Right atrium auricular region (tissue), 2 donors: ENCODE results near the gene ASIC4. TPM values are rescaled to one million over a fixed set of nuclear protein-coding genes. Genes with fewer than 3 reads are reported as not detected.

Experiments
- DNase-seq: peaks from one replicate; pipeline ENCODE4 v3.0.0-alpha.2; 2019; ENCODE audit warnings: low spot score
- H3K27ac ChIP-seq, 2 donors: fragments of 200-600 bp; sonication (generic); 1 replicate in 1 of 2; 2 replicates in 1 of 2; pipeline ENCODE4 v1.5.1; 2016 to 2019
- H3K27me3 ChIP-seq, 2 donors: fragments of 200-600 bp; sonication (generic); one replicate each; pipeline versions ENCODE4 v1.5.1 to v1.6.0; 2017 to 2019
- H3K36me3 ChIP-seq: fragments of 200-600 bp; sonication (generic); one replicate; pipeline ENCODE4 v1.5.1; 2016
- H3K4me1 ChIP-seq, 2 donors: fragments of 200-600 bp; sonication (generic); one replicate each; pipeline versions ENCODE4 v1.5.1 to v1.6.0; 2017 to 2019
- H3K4me3 ChIP-seq, 2 donors: fragments of 200-600 bp; sonication (generic); 1 replicate in 1 of 2; 2 replicates in 1 of 2; pipeline ENCODE4 v1.5.1; 2017 to 2019; ENCODE audit warnings: mild to moderate bottlenecking in 1 of 2, moderate library complexity in 1 of 2
- H3K9me3 ChIP-seq, 2 donors: fragments of 200-600 bp; sonication (generic); one replicate each; pipeline ENCODE4 v1.5.1; 2019
- total RNA-seq, 2 donors: library from RNA; depleted of rRNA; stranded (reverse); fragments of >200 nt; gene quantifications; one replicate each; pipeline ENCODE4 v1.1.0, GENCODE V29; 2016
- TF ChIP-seq, protein P1 (sequence below), 2 donors: fragments of 200-600 bp; sonication (generic); IDR thresholded peaks; one replicate each; pipeline ENCODE4 v1.5.1; 2019; ENCODE audit warnings: antibody characterized with exemption in 2 of 2

ASIC4 gene
- total RNA-seq, 2 donors from 2014 or later = not detected

DNA sequence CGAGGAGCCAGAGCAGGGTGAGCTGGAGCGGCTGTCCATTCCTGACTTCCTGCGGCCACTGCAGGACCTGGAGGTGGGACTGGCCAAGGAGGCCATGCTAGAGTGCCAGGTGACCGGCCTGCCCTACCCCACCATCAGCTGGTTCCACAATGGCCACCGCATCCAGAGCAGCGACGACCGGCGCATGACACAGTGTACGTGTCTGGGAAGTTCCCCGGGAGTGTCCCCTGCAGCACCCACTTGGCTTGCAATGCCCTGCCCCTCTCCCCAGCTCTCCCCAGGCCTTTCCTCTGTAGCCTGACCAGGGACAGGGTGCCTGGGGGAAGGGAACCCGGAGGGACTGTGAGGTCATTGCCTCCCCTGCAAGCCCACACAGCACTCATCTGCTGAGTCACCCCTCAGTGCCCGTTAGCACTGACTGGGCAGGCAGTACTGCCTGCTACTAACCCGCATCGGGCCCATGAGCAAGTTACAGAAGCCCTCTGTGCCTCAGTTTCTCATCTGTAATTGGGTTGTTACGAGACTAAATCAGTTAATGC, 45.0 kb upstream of the ASIC4 start:
- no peak for DNase-seq
- no peak overlapping the region for H3K4me3 ChIP-seq
- peak overlapping the region; percentile 70 to 79 for H3K27ac ChIP-seq
- peaks cover 64% of the 10 kb centered on the region for H3K36me3 ChIP-seq
- H3K9me3 ChIP-seq = no peaks in the 10 kb centered on the region
- H3K27me3 ChIP-seq = no peaks in the 10 kb centered on the region
- TF ChIP-seq, protein P1, sequence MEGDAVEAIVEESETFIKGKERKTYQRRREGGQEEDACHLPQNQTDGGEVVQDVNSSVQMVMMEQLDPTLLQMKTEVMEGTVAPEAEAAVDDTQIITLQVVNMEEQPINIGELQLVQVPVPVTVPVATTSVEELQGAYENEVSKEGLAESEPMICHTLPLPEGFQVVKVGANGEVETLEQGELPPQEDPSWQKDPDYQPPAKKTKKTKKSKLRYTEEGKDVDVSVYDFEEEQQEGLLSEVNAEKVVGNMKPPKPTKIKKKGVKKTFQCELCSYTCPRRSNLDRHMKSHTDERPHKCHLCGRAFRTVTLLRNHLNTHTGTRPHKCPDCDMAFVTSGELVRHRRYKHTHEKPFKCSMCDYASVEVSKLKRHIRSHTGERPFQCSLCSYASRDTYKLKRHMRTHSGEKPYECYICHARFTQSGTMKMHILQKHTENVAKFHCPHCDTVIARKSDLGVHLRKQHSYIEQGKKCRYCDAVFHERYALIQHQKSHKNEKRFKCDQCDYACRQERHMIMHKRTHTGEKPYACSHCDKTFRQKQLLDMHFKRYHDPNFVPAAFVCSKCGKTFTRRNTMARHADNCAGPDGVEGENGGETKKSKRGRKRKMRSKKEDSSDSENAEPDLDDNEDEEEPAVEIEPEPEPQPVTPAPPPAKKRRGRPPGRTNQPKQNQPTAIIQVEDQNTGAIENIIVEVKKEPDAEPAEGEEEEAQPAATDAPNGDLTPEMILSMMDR (IDR thresholded peaks at IDR 0.05) = no peak
- H3K4me1 ChIP-seq = peaks cover 0 to 76% of the 10 kb centered on the region in 2 donors

DNA sequence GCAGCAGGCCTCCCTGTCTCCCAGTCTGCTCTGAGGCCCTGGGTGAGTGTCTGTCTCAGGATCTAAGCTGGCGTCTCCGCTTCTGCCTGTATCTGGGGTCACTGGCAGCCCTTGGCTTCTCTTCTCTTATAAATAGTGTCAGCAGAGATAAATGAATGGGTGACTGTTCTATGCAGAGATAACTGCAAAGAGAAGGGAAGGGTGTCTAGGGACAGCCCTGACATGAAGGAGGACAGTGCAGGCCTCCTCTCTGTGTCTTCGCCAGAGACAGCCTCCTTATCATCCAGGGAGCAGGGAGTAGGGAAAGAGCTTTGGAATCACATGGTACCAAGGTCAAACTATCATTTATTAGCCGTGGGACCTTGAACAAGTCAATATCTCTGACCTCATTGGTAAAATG, 43.9 kb upstream of the ASIC4 start:
- peaks cover 53% of the 10 kb centered on the region for H3K36me3 ChIP-seq
- H3K4me3 ChIP-seq = no peak overlapping the region
- peaks cover 0 to 72% of the 10 kb centered on the region in 2 donors for H3K4me1 ChIP-seq
- H3K9me3 ChIP-seq = no peaks in the 10 kb centered on the region
- TF ChIP-seq, protein P1 (IDR thresholded peaks at IDR 0.05) = no peak
- no peak for DNase-seq
- H3K27ac ChIP-seq = peak overlapping the region; percentile 70 to 79
- H3K27me3 ChIP-seq = no peaks in the 10 kb centered on the region

DNA sequence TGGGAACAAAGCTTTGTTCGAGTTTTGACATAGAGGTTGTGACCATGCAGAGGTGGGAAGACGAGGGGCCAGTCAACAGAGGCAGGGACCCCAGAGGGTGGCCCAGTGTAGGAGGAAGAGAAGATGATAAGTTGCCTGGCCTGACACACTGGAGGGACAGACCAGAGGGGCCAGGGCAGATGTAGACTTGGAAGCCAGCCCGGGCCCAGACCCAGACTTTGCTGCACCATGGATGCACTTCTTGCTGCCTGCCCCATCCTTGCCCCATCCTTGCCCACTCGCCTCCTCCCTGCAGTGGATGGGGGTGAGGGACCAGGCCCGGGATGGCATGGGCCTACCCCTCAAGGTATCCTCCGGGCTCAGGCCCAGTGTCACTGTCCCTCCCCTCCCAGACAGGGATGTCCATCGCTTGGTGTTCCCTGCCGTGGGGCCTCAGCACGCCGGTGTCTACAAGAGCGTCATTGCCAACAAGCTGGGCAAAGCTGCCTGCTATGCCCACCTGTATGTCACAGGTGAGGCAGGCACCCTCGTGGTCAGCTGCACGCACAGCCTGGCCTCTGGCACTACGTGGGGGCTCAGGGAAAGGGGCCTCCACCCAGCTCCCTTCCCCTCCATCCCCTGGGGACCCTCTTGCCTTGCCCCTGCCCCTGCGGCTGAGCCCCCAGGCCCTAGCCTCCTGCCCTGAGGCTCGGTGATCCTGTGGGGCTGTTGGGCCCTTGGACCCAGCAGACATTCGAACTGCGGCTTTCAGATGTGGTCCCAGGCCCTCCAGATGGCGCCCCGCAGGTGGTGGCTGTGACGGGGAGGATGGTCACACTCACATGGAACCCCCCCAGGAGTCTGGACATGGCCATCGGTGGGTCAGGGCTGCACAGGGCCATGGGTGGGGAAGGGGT, 42.6 kb upstream of the ASIC4 start:
- Histone ChIP-seq H3K4me1 (peaks cover 0 to 72% of the 10 kb centered on the region in 2 donors), H3K9me3 (no peaks in the 10 kb centered on the region), H3K27ac (peak overlapping the region; percentile 70 to 79), H3K27me3 (no peaks in the 10 kb centered on the region), H3K4me3 (no peak overlapping the region), H3K36me3 (peaks cover 45% of the 10 kb centered on the region)
- DNase-seq = no peak
- TF ChIP-seq, protein P1 (IDR thresholded peaks at IDR 0.05) = no peak

DNA sequence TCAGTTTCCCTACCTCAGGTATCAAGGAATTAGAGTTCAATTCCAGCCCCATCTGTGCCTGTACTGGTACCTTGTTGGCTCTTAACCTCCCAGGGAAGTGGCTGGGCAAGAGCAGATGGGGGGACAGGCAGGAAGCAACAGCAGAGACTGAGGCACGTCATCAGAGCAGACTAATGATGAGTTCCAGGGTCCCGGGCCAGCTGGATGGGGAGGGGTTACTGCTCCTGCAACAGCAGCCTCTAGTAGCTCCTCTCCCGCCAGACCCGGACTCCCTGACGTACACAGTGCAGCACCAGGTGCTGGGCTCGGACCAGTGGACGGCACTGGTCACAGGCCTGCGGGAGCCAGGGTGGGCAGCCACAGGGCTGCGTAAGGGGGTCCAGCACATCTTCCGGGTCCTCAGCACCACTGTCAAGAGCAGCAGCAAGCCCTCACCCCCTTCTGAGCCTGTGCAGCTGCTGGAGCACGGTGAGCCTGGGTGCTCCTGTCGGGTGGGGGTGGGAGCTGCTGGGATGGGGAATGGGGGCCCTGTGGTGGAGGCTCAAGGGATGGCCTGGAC, 41.6 kb upstream of the ASIC4 start:
- no peak for DNase-seq
- TF ChIP-seq, protein P1 (IDR thresholded peaks at IDR 0.05) = no peak
- Histone ChIP-seq H3K27me3 (no peaks in the 10 kb centered on the region), H3K4me3 (no peak overlapping the region), H3K4me1 (peaks cover 0 to 70% of the 10 kb centered on the region in 2 donors), H3K9me3 (no peaks in the 10 kb centered on the region), H3K27ac (peak overlapping the region in 1 of 2 donors; percentile 70), H3K36me3 (peaks cover 45% of the 10 kb centered on the region)

DNA sequence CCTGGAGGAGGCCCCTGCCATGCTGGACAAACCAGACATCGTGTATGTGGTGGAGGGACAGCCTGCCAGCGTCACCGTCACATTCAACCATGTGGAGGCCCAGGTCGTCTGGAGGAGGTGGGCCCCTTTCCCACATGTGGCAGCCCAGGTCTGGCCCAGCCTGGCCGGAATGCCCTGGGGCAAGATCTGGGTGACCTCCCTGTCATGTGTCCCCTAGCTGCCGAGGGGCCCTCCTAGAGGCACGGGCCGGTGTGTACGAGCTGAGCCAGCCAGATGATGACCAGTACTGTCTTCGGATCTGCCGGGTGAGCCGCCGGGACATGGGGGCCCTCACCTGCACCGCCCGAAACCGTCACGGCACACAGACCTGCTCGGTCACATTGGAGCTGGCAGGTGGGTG, 40.8 kb upstream of the ASIC4 start:
- H3K36me3 ChIP-seq = peaks cover 48% of the 10 kb centered on the region
- H3K4me1 ChIP-seq = peaks cover 0 to 68% of the 10 kb centered on the region in 2 donors
- H3K27me3 ChIP-seq = no peaks in the 10 kb centered on the region
- TF ChIP-seq, protein P1 (IDR thresholded peaks at IDR 0.05) = no peak
- H3K9me3 ChIP-seq = no peaks in the 10 kb centered on the region
- no peak for DNase-seq
- H3K4me3 ChIP-seq = no peak overlapping the region
- peak overlapping the region; percentile 70 to 75 for H3K27ac ChIP-seq
